ENCODE results near the gene CREBBP. TPM values are rescaled to one million over a fixed set of nuclear protein-coding genes. Genes with fewer than 3 reads are reported as not detected.

Gene CREBBP
- total RNA-seq, 3 donors from 2014 or later, result 57.9 to 107 (median 81.6) TPM

- intact Hi-C loops (cut with DNase I, micrococcal nuclease), result no loop called here
- H3K36me3 ChIP-seq (ENCODE audit: low read depth), result no peaks in the 10 kb centered on the region
- ATAC-seq (no peak), DNase-seq (no peak)
- TF ChIP-seq, protein P1, sequence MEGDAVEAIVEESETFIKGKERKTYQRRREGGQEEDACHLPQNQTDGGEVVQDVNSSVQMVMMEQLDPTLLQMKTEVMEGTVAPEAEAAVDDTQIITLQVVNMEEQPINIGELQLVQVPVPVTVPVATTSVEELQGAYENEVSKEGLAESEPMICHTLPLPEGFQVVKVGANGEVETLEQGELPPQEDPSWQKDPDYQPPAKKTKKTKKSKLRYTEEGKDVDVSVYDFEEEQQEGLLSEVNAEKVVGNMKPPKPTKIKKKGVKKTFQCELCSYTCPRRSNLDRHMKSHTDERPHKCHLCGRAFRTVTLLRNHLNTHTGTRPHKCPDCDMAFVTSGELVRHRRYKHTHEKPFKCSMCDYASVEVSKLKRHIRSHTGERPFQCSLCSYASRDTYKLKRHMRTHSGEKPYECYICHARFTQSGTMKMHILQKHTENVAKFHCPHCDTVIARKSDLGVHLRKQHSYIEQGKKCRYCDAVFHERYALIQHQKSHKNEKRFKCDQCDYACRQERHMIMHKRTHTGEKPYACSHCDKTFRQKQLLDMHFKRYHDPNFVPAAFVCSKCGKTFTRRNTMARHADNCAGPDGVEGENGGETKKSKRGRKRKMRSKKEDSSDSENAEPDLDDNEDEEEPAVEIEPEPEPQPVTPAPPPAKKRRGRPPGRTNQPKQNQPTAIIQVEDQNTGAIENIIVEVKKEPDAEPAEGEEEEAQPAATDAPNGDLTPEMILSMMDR (IDR thresholded peaks at IDR 0.05), result no peak
- H3K9me3 ChIP-seq, result no peaks in the 10 kb centered on the region
- peaks cover 28% of the 10 kb centered on the region for H3K4me1 ChIP-seq (ENCODE audit: low read depth)
- no peak overlapping the region for H3K4me3 ChIP-seq
Observed at GRCh38 chr16:3823427-3823826, 57.1 kb downstream of the CREBBP start.

GRCh38 chr16:3822366-3823045 is 58.0 kb downstream of the CREBBP start:
- Histone ChIP-seq H3K36me3 (ENCODE audit: low read depth) (no peaks in the 10 kb centered on the region), H3K4me3 (no peak overlapping the region), H3K9me3 (no peaks in the 10 kb centered on the region), H3K4me1 (ENCODE audit: low read depth) (peaks cover 33% of the 10 kb centered on the region)
- DNase-seq, result no peak
- intact Hi-C loops (cut with DNase I, micrococcal nuclease), result no loop called here
- ATAC-seq, result no peak
- TF ChIP-seq, protein P1 (IDR thresholded peaks at IDR 0.05), result no peak

GRCh38 chr16:3821184-3821583 is 59.3 kb downstream of the CREBBP start:
- intact Hi-C loops (cut with DNase I, micrococcal nuclease), result no loop called here

DNA sequence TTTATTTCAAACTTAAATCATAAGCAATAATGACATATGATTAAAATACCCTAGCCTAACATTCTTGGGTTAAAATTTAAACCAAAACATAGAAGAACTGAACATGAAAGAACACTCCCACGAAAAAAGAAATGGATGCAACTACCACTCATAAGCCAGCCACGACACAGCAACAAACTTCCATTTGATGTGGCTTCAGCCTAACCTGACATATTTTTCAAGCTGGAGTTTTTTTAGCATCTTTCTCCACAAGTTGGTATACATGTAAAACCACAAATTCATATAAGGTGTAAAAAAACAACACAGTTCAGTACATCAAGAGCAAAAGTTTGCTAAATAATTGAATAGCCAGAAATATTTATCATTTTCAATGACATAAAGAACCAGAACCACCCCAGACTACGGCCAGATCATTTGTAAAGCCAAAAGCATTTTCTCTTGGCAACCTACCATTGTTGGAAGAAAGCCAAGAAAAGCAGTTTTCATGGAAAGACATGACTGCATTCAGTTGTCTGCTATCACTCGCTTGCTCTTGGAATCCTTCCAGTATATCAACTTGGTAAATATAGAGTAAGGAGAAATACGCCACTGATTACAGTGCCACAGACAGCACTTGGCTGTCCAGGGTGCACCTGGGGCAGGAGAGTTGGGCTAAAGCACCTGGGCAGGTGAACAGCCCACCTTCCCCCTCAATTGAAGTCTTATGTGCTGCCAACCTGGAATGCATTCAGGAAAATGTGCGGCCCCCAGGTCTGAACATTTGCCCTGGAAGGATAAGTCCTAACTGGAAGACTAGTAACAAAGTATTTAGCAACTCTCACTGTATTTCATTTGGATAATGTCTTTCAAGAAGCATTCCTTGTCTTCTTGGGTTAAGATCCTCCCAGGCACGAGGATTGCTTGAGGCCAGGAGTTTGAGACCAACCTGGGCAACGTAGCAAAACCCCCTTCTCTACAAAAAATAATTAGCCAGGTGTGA is 60.5 kb downstream of the CREBBP start:
- peak; percentile 92 for ATAC-seq

More at GRCh38 chr16:3821184-3821583, 59.3 kb downstream of the CREBBP start:
- DNase-seq (no peak), ATAC-seq (no peak)
- H3K36me3 ChIP-seq (ENCODE audit: low read depth), result no peaks in the 10 kb centered on the region
- no peaks in the 10 kb centered on the region for H3K9me3 ChIP-seq
- H3K4me3 ChIP-seq, result no peak overlapping the region
- peaks cover 33% of the 10 kb centered on the region for H3K4me1 ChIP-seq (ENCODE audit: low read depth)
- TF ChIP-seq, protein P1 (IDR thresholded peaks at IDR 0.05), result no peak

GRCh38 chr16:3819175-3819527 is 61.4 kb downstream of the CREBBP start:
- H3K4me1 ChIP-seq (ENCODE audit: low read depth), result peaks cover 33% of the 10 kb centered on the region
- ATAC-seq, result no peak
- no peak for DNase-seq
- intact Hi-C loops (cut with DNase I, micrococcal nuclease), result no loop called here
- H3K9me3 ChIP-seq, result no peaks in the 10 kb centered on the region
- no peaks in the 10 kb centered on the region for H3K36me3 ChIP-seq (ENCODE audit: low read depth)
- TF ChIP-seq, protein P1 (IDR thresholded peaks at IDR 0.05), result no peak
- no peak overlapping the region for H3K4me3 ChIP-seq

More for the DNA sequence above, 60.5 kb downstream of the CREBBP start:
- intact Hi-C loops (cut with DNase I, micrococcal nuclease), result no loop called here
- peak in 1 of 3 donors; percentile 66 for DNase-seq
- TF ChIP-seq, protein P1 (IDR thresholded peaks at IDR 0.05), result no peak
- Histone ChIP-seq H3K9me3 (no peaks in the 10 kb centered on the region), H3K4me3 (no peak overlapping the region), H3K4me1 (ENCODE audit: low read depth) (peaks cover 33% of the 10 kb centered on the region), H3K36me3 (ENCODE audit: low read depth) (no peaks in the 10 kb centered on the region)
